Brain pericyte (primary cell): ENCODE results near the gene RASSF7.

ENCODE experiments used
- DNase-seq: peaks from one replicate; pipeline ENCODE4 v3.0.0-alpha.2; 2012; ENCODE audit warnings: low read depth, low spot score

Gene RASSF7

GRCh38 chr11:532986-533585, 27.7 kb upstream of the RASSF7 start:
- no peak for DNase-seq

DNA sequence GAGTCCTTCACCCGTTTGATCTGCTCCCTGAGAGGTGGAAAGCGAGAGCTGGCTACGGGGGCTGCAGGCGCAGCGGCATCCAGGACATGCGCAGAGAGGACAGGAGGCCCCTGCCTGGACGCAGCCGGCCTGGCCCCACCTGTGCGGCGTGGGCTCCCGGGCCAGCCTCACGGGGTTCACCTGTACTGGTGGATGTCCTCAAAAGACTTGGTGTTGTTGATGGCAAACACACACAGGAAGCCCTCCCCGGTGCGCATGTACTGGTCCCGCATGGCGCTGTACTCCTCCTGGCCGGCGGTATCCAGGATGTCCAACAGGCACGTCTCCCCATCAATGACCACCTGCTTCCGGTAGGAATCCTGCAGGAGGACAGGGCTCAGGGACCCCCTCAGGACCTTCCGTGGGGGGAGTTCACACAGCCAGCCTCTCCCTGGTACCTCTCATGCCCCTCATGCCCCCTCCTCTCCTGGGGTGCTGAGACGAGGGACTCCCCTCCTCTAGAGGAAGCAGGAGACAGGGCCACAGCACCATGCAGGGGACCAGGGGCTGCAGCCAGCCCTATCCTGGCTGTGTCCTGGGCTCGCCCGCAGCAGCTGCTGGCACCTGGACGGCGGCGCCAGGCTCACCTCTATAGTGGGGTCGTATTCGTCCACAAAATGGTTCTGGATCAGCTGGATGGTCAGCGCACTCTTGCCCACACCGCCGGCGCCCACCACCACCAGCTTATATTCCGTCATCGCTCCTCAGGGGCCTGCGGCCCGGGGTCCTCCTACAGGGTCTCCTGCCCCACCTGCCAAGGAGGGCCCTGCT, 27.0 kb upstream of the RASSF7 start:
- DNase-seq: no peak

GRCh38 chr11:534396-535209, 26.2 kb upstream of the RASSF7 start:
- DNase-seq: no peak

- no peak for DNase-seq
These were observed 25.6 kb upstream of the RASSF7 start for GRCh38 chr11:535210-535518.

DNA sequence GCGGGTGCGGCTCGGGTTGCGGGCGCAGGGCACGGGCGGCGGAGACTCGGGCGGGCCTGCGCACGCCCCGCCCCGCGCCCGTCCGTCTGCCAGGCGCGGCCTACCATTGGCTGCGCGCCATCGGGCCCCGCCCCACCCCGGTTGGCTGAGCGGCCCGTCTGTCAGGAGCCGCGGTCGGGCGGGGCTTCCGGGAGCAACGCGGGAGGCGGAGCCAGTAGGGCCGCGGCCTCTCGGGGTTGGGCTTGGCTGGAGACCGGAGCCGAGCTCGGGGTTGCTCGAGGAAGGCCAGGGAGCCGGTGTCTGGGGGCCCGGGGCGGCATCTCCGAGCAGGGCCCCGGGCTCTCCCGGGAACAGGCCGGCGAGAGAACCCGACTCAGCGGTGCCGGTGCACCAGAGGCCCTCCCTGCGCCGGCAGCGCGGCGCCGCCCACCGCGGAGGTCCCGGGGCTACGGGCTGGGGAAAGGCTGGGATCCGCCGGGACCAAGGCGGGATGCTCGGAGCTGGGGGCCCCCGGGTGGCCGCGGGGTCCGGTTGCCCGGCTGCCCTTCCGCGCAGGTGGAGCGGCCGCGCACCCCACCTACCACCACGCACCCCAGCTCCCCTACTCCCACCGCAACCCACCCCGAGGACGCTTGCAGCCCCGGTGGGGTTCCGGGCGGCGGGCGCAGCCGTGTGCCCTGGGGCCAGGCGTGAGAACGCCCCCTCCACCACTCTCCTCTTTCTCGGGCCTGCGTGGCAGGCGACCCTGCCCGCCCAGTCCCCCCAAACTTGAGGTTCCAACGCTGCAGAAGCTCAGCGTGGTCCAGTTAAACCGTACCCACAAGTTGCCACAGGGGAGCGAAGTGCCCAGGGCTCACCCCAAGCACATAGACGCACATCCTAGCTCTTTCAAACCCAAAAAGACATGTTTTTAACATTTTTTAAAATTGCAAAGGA, 25.0 kb upstream of the RASSF7 start, which contains the start of gene HRAS:
HRAS (minus strand) TSS at position 58 of the 936 bp plus-strand sequence.
- DNase-seq: peak; percentile 88

DNA sequence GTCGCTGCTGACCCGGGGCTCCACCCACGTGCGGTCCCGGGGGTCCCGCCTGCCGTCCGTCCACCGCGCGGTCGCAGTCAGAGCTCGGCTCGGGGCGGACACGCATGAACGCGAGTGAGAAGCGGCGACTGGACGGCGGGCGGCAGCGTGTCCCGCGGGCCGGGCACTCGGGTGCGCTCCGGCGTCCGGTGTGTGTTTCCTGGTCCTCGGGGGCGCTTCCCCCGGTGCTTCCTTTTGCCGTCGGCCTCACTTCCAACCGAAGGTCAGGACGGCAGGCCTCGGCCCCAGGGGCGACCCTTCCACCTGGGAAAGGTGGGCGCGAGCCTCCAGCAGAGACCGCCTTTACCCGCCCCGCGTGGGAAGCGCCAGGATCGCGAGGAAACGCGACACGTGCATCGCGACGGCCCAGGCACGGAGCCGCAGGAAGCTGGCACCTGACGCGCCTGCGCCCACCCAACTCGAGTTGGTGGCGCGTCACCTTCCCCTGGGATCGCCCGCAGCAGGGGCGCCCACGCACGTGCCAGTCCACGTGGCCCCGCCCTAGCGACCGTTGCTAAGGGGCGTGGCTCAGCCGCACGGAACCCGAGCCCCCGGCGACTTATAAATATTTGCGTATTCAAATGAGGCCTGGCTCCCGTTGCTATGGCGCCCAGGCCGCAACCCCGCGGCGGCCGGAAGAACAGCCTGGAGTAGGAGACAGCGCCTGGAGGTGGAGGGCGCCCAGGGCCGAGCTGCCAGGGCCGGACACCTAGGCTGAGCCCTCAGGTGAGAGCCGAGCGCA, 23.7 kb upstream of the RASSF7 start, which contains the start of gene LRRC56:
LRRC56 (plus strand) TSS at position 687 of the 781 bp plus-strand sequence. CDS start 3,158 bp downstream, outside the sequence.
- no peak for DNase-seq

- DNase-seq: no peak
These were observed 22.9 kb upstream of the RASSF7 start for GRCh38 chr11:537622-538430.

- DNase-seq: no peak
These were observed 22.2 kb upstream of the RASSF7 start for GRCh38 chr11:538431-539051.

DNA sequence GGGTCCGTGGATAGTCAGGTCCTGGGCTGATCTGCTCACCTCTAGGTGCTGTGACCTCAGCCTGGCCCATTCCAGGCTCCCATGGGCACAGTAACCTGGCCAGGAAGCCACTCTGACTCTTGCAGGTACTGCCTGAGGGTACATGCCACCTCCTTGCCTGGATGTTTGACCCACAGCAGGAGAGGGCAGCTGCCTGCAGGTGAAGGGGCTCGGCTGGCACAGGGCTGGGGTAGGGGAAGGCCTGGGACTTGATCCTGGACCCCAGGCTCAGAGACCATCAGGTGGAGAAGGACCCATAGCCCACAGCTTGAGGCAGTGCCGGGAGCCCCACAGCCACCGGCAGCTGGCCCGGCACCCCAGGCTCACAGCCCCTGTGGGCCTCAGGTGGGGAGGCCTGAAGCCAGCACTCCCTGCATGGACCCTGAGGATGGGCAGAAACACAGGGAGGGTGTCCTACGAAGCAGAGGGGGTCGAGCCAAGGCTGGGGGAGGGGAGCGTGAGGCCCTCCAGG, 20.7 kb upstream of the RASSF7 start:
- DNase-seq: no peak

DNA sequence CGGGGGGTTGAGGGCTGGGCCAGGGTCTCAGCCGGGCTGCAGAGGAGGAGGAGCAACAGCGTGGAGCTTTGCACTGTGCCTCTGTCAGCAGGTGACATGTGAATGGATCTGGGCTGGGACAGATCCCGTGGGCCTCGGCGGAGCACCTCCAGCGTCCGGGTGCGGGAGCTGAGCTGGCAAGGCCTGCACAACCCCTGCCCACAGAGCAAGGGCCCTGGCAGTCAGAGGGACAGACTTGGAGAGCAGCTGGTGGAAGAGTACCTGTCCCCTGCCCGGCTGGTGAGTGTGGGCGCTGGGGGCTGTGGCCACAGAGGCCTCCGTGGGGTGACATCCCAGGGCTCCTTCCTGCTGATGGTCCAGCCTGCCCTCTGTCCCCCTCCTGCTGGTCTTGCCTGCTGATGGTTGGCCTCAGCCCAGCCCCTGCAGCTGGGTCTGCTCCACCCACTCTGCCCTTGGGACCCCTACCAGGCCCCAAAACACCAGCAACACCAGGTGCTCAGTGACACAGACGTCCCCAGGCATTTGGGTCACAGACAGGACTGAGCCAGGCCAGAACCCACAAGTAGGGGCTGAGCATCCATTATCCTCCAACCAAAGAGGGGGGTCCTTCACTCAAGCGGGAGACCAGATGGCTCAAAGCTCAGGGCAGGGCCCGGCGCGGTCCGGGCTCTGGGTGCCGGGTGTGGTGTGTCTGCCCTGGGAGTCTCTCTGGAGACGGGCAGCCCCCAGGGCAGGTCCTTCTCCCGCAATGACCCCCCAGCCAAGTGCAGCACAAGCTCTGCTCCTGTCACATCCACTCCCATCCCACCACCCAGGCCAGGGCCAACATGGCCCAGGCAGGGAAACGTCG, 20.0 kb upstream of the RASSF7 start:
- DNase-seq: no peak

- no peak for DNase-seq
These were observed 19.3 kb upstream of the RASSF7 start for GRCh38 chr11:541433-541885.

- DNase-seq: no peak
These were observed 16.0 kb upstream of the RASSF7 start for GRCh38 chr11:544817-545166.

GRCh38 chr11:545171-545570, 15.6 kb upstream of the RASSF7 start:
- DNase-seq: no peak

DNA sequence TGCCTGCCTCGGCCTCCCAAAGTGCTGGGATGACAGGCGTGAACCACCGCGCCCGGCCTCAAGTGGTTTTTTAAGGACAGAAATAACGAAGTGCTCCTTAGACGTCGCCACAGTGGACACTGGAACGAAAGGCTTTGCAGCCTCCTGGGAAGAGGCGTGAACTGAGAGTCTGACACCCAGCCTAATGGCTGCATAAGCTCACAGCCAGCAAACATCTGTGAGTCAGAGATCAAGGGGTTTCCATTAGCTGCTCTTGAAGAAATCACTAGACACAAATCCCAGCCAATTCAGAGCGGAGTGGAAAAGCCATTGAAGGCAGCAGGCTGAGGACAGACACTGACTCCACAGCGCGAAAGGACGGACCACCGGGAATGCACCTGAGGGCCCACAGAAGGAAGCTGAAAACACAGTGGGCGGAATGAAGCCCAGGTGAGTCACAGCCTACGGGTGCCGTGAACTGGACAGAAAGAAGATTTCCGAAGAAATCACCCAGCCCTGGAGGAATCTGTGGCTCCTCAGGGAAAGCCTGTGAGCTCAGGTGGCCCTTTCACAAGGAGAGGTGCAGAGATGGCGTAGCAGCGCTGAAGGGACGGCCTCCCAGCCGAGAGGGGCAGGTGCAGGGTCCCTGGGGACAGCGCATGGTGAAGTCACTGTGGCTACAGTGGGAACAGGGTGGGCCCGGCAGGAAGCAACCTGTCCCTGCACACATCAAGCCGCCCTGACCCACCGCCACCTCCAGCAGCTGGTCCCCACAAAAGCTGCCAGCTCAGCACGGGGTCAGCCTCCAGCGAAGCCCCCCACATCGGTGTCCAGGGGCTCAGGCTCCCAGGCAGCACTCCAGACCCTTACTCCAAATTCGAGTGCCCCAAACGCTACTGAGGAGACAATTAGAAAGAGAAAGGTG, 11.8 kb upstream of the RASSF7 start:
- no peak for DNase-seq

GRCh38 chr11:550021-550745, 10.6 kb upstream of the RASSF7 start:
- no peak for DNase-seq

DNA sequence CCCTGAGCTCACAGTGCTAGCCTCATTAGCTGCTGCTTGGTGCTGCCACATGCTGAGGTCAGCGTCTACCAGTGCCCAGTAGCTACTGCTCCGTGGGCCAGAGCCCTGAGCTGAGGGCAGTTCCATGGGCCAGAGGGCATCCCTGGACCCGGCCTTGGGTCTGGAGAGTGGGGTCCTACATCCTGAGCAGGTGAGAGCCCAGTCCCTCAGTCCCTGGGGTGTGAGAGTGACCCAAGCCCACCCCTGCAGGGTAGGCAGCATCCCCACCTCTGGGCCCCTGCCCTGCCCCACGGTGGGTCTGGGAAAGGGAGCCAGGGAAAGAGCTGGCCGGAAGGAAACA, 10.1 kb upstream of the RASSF7 start:
- no peak for DNase-seq
